ENCODE results near the gene RPL36.

The RPL36 gene

GRCh38 chr19:5690125-5690954, at the start of gene RPL36:
Gene RPL36 (plus strand): TSS chr19:5690295. CDS start chr19:5690508, 213 bp downstream.
- DNase-seq (ENCODE audit: low spot score) = peak; percentile 99

- DNase-seq (ENCODE audit: low spot score) = no peak
Observed at GRCh38 chr19:5641171-5641570, 48.9 kb upstream of the RPL36 start.

GRCh38 chr19:5642204-5642603, 47.9 kb upstream of the RPL36 start:
- DNase-seq (ENCODE audit: low spot score) = no peak

- DNase-seq (ENCODE audit: low spot score) = no peak
Observed at GRCh38 chr19:5643060-5643459, 47.0 kb upstream of the RPL36 start.

- no peak for DNase-seq (ENCODE audit: low spot score)
Observed at GRCh38 chr19:5644037-5644436, 46.1 kb upstream of the RPL36 start.

- DNase-seq (ENCODE audit: low spot score) = no peak
Observed at GRCh38 chr19:5645409-5645808, 44.7 kb upstream of the RPL36 start.

- DNase-seq (ENCODE audit: low spot score) = no peak
Observed at GRCh38 chr19:5646703-5647102, 43.4 kb upstream of the RPL36 start.

GRCh38 chr19:5648464-5648863, 41.6 kb upstream of the RPL36 start:
- no peak for DNase-seq (ENCODE audit: low spot score)

- no peak for DNase-seq (ENCODE audit: low spot score)
Observed at GRCh38 chr19:5651361-5651760, 38.7 kb upstream of the RPL36 start.

GRCh38 chr19:5652261-5652660, 37.8 kb upstream of the RPL36 start:
- DNase-seq (ENCODE audit: low spot score) = no peak

- no peak for DNase-seq (ENCODE audit: low spot score)
Observed at GRCh38 chr19:5654931-5655330, 35.2 kb upstream of the RPL36 start.

GRCh38 chr19:5655412-5655811, 34.7 kb upstream of the RPL36 start:
- no peak for DNase-seq (ENCODE audit: low spot score)

GRCh38 chr19:5661483-5661882, 28.6 kb upstream of the RPL36 start:
- no peak for DNase-seq (ENCODE audit: low spot score)

GRCh38 chr19:5663904-5664303, 26.2 kb upstream of the RPL36 start:
- DNase-seq (ENCODE audit: low spot score) = no peak

- no peak for DNase-seq (ENCODE audit: low spot score)
Observed at GRCh38 chr19:5664515-5664914, 25.6 kb upstream of the RPL36 start.

GRCh38 chr19:5665781-5666513, 24.1 kb upstream of the RPL36 start:
- peak; percentile 87 for DNase-seq (ENCODE audit: low spot score)

GRCh38 chr19:5666921-5667610, 23.0 kb upstream of the RPL36 start:
- no peak for DNase-seq (ENCODE audit: low spot score)

- DNase-seq (ENCODE audit: low spot score) = no peak
Observed at GRCh38 chr19:5667751-5668271, 22.3 kb upstream of the RPL36 start.

- no peak for DNase-seq (ENCODE audit: low spot score)
Observed at GRCh38 chr19:5669212-5669611, 20.9 kb upstream of the RPL36 start.

GRCh38 chr19:5671600-5671999, 18.5 kb upstream of the RPL36 start:
- DNase-seq (ENCODE audit: low spot score) = no peak

GRCh38 chr19:5672708-5673459, 17.2 kb upstream of the RPL36 start:
- DNase-seq (ENCODE audit: low spot score) = no peak

GRCh38 chr19:5673752-5674151, 16.3 kb upstream of the RPL36 start:
- no peak for DNase-seq (ENCODE audit: low spot score)

Data from AG08396 (cell line).